PC-9 (cell line): ENCODE results near the gene RYR1. TPM values are rescaled to one million over a fixed set of nuclear protein-coding genes. Genes with fewer than 3 reads are reported as not detected.

Source experiments
- BruUV-seq: library from RNA; stranded (reverse); fragments of 400-500 nt; replicated peaks from 2 replicates; lab custom pipeline; 2021; lab: Mats Ljungman, UMichigan
- CTCF ChIA-PET: fragments of 300-600 bp; sonication (Branson Sonifier 250); formaldehyde crosslinking; loops from one replicate; lab custom pipeline; 2022; ENCODE audit warnings: antibody characterized with exemption; lab: Charles Lee
- POLR2A ChIA-PET: fragments of 300-600 bp; sonication (Branson Sonifier 250); formaldehyde crosslinking; loops from one replicate; lab custom pipeline; 2022; ENCODE audit warnings: antibody characterized with exemption; ENCODE audit not compliant: unreplicated experiment; lab: Charles Lee
- DNase-seq, 2 experiments: peaks; one replicate each; pipeline versions ENCODE4 v3.0.0 to v3.0.0-alpha.2; 2015 to 2022; ENCODE audit warnings: mixed read lengths in 1 of 2
- H2AFZ ChIP-seq: fragments of 200-600 bp; sonication (generic); 2 replicates; pipeline ENCODE4 v1.8.1; 2017; ENCODE audit warnings: antibody characterized with exemption
- H3F3A ChIP-seq: fragments of 200-600 bp; sonication (generic); 2 replicates; pipeline ENCODE4 v1.8.1; 2017; ENCODE audit warnings: antibody characterized with exemption, mild to moderate bottlenecking, low read depth; ENCODE audit not compliant: insufficient read depth
- H3K27ac ChIP-seq: fragments of 200-600 bp; sonication (generic); 2 replicates; pipeline ENCODE4 v1.6.1; 2016; ENCODE audit warnings: mixed run types
- H3K27me3 ChIP-seq: fragments of 200-600 bp; sonication (generic); 2 replicates; pipeline ENCODE4 v1.6.1; 2016; ENCODE audit warnings: low read depth, mixed run types; ENCODE audit not compliant: insufficient read depth
- H3K36me3 ChIP-seq: fragments of 200-600 bp; sonication (generic); 2 replicates; pipeline ENCODE4 v1.6.1; 2016; ENCODE audit warnings: low read depth, mixed run types
- H3K4me1 ChIP-seq: fragments of 200-600 bp; sonication (generic); replicated peaks from 2 replicates; pipeline ENCODE4 v1.6.1; 2016; ENCODE audit warnings: mixed run types; ENCODE audit not compliant: insufficient read depth
- H3K4me2 ChIP-seq: fragments of 200-600 bp; sonication (generic); 2 replicates; pipeline ENCODE4 v1.6.1; 2017; ENCODE audit warnings: mixed run types
- H3K4me3 ChIP-seq: fragments of 200-600 bp; sonication (generic); 2 replicates; pipeline ENCODE4 v1.6.1; 2016; ENCODE audit warnings: mixed run types
- H3K79me2 ChIP-seq: fragments of 200-600 bp; sonication (generic); 2 replicates; pipeline ENCODE4 v1.6.1; 2017; ENCODE audit warnings: low read depth, mixed run types
- H3K9me2 ChIP-seq: fragments of 200-600 bp; sonication (generic); 2 replicates; pipeline ENCODE4 v1.8.1; 2017; ENCODE audit warnings: mild to moderate bottlenecking; ENCODE audit not compliant: insufficient read depth
- H3K9me3 ChIP-seq: fragments of 200-600 bp; sonication (generic); 2 replicates; pipeline ENCODE4 v1.8.1; 2016; ENCODE audit warnings: low read depth; ENCODE audit not compliant: insufficient read depth
- H4K20me1 ChIP-seq: fragments of 200-600 bp; sonication (generic); 2 replicates; pipeline ENCODE4 v1.8.1; 2017; ENCODE audit not compliant: insufficient read depth
- CTCF ChIP-seq: fragments of 200-600 bp; sonication (generic); conservative IDR thresholded peaks from 2 replicates; pipeline ENCODE4 v1.6.1; 2017; ENCODE audit warnings: mixed run types, antibody characterized with exemption, mild to moderate bottlenecking, moderate library complexity
- EZH2 ChIP-seq: fragments of 200-600 bp; sonication (generic); IDR thresholded peaks from 2 replicates; pipeline ENCODE4 v1.8.0; 2017; ENCODE audit warnings: antibody characterized with exemption, low read depth
- intact Hi-C: fragments of 100-400 bp; cut with micrococcal nuclease; formaldehyde crosslinking; loops from one replicate; pipeline ENCODE4 v1.10.0; 2022; ENCODE audit not compliant: unreplicated experiment
- total RNA-seq: library from RNA; stranded (reverse); gene quantifications from 2 replicates; pipeline ENCODE4 v1.2.3, GENCODE V29; 2021

The RYR1 gene
- total RNA-seq, 1 experiment from 2014 or later, result 1.0 TPM

DNA sequence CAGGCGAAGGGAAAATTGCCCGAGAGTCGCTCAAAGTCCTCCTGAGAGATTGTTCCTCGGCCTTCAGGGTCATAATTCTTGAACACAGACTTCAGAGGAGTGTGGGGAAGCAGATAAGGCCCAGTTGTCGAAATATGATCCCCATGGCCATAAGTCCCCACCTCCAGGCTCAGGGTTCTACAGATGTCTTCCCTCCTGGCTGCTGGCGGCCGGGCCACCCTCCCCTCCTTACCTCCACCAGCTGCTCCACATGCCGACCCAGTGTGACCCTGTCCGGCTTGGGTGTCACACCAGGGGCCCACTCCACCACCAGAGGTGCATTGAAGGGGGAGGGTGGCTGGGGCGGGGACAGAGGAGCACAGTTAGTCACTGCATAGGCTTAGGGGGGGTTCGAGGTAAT, 20.5 kb upstream of the RYR1 start:
- peaks cover 7% of the 10 kb centered on the region; the same call in 1 of the 2 replicates for H3F3A ChIP-seq
- POLR2A ChIA-PET, result no interaction called here
- no peak overlapping the region for H3K4me3 ChIP-seq
- H4K20me1 ChIP-seq, result no peaks in the 10 kb centered on the region
- no peak overlapping the region for H2AFZ ChIP-seq
- H3K27me3 ChIP-seq, result no peaks in the 10 kb centered on the region
- TF ChIP-seq EZH2 (no peak), CTCF (no peak)
- no peak for DNase-seq
- CTCF ChIA-PET, result no interaction called here
- H3K79me2 ChIP-seq, result no peaks in the 10 kb centered on the region
- peaks cover 7% of the 10 kb centered on the region; the same call in 1 of the 2 replicates for H3K4me1 ChIP-seq
- no peaks in the 10 kb centered on the region for H3K9me2 ChIP-seq
- intact Hi-C loops, result no loop called here
- H3K9me3 ChIP-seq, result no peaks in the 10 kb centered on the region
- BruUV-seq, result no TSS peak
- H3K4me2 ChIP-seq, result no peak overlapping the region
- H3K27ac ChIP-seq, result no peak overlapping the region
- no peaks in the 10 kb centered on the region for H3K36me3 ChIP-seq

- Histone ChIP-seq H3K36me3 (no peaks in the 10 kb centered on the region), H3K4me3 (no peak overlapping the region), H3K4me2 (no peak overlapping the region), H3K27me3 (no peaks in the 10 kb centered on the region), H3K4me1 (peaks cover 11% of the 10 kb centered on the region; the same call in 1 of the 2 replicates), H2AFZ (no peak overlapping the region), H3K9me2 (no peaks in the 10 kb centered on the region), H4K20me1 (no peaks in the 10 kb centered on the region), H3F3A (peaks cover 7% of the 10 kb centered on the region; the same call in 1 of the 2 replicates), H3K27ac (no peak overlapping the region), H3K79me2 (no peaks in the 10 kb centered on the region), H3K9me3 (no peaks in the 10 kb centered on the region)
- TF ChIP-seq EZH2 (no peak), CTCF (no peak)
- ChIA-PET CTCF (interaction anchor here (0.6 kb wide), 1 partner anchor 78 kb away, joined by 8 read pairs; the partner anchor contains the start of gene CATSPERG), POLR2A (no interaction called here)
- no TSS peak for BruUV-seq
- intact Hi-C loops, result no loop called here
- no peak for DNase-seq
Observed at GRCh38 chr19:38413416-38413815, 20.1 kb upstream of the RYR1 start.

DNA sequence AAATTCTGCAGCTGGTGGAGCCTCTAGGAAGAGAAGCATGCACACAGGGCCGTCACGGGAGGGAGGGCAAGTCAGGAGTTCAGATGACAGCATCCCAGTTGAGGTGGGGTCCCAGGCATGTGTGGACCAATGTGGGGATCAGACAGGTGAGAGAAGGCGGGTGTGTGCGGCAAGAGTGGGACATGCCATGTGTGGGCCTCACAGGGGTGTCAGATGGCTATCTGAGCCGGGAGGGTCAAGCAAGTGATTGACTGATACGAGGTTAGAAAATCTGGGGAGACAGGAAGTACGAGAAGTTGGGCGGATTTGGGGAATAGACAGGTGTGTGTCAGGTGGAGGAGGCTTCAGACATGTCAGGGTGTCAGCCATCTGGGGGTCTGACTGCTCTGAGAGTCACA, 16.3 kb upstream of the RYR1 start:
- H3K27me3 ChIP-seq, result no peaks in the 10 kb centered on the region
- no peak for TF ChIP-seq CTCF
- TF ChIP-seq EZH2, result no peak
- no peaks in the 10 kb centered on the region for H3K79me2 ChIP-seq
- peak overlapping the region; percentile 79; the same call in 1 of the 2 replicates for H3K4me2 ChIP-seq
- no peak overlapping the region for H2AFZ ChIP-seq
- no peak overlapping the region for H3K27ac ChIP-seq
- DNase-seq, result no peak
- no peaks in the 10 kb centered on the region for H3K9me2 ChIP-seq
- H3K4me1 ChIP-seq, result peaks cover 11% of the 10 kb centered on the region; the same call in 1 of the 2 replicates
- ChIA-PET POLR2A (no interaction called here), CTCF (no interaction called here)
- peaks cover 11% of the 10 kb centered on the region; the same call in 1 of the 2 replicates for H3F3A ChIP-seq
- no peak overlapping the region for H3K4me3 ChIP-seq
- H3K9me3 ChIP-seq, result no peaks in the 10 kb centered on the region
- intact Hi-C loops, result no loop called here
- no peaks in the 10 kb centered on the region for H3K36me3 ChIP-seq
- no TSS peak for BruUV-seq
- H4K20me1 ChIP-seq, result no peaks in the 10 kb centered on the region
